ENCODE data around the gene SLC9C1. TPM values are rescaled to one million over a fixed set of nuclear protein-coding genes. Genes with fewer than 3 reads are reported as not detected.
A peak's percentile ranks its signal among the peaks of the same experiment; 100 is the strongest.

Gene SLC9C1
- total RNA-seq, 2 experiments from 2014 or later, result not detected

DNA sequence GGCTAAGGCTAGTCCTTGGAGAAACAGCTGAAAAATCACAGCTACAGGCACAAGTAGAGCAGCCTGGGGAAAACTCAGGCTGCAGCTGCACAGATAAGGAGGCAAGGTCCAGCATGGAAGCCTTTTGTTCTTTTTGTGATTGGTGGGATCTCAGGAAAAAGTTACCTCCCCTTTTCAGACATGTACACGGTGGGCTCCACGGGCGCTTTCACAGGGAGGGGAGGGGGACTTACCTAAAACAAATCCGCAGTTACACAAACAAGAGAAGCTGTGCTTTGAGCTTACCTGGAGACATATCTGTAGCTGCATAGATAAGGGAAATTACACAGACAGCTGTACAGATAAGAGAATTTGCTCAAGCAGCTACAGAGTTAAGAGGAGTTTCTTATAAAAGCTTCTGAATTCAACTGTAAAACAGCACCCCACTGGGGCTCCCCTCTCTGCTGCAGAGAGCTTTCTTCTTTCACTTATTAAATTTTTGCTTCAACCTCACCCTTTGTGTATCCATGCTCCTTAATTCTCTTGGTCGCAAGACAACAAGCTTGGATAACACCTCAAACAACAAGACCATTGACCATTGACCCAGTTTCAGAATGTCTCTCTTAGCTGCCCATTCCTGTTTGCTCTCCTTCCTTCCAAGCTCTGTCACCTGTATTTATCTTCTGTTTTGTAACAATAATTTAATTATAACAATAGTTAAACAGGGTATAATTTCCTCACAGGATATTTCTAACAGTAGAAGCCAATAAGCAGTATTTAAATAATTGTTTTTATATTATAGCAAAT, 28.0 kb upstream of the SLC9C1 start:
- H3K27ac Mint-ChIP-seq, result no peak overlapping the region
- no peak overlapping the region for H3K4me3 Mint-ChIP-seq
- H3K9me3 Mint-ChIP-seq, result no peaks in the 10 kb centered on the region
- DNase-seq, result no peak
- no peak for ATAC-seq (ENCODE audit: low read depth)
- H3K36me3 Mint-ChIP-seq, result peaks cover 2% of the 10 kb centered on the region
- peaks cover 8% of the 10 kb centered on the region for H3K27me3 Mint-ChIP-seq
- POLR2A ChIA-PET, result no interaction called here
- peaks cover 5% of the 10 kb centered on the region for H3K4me1 Mint-ChIP-seq

DNA sequence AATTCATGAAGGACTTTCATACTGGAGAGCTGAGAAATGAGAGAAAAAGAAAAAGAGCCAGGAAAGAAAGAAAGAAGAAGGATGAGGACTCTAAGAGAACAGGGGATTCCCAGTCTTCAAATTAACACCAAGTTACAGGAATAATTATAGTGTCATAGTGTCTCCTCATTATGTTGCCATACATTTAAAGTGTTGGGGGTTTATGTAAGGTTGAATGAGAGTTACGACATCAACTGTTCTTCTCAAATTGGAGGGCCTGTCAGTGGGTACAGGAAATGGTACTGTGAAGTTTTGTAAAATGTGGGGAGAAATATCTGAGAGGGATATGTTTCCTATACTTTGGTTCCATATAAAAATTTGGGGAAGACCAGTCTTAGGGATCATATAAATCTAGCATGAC, 26.7 kb upstream of the SLC9C1 start:
- Mint-ChIP-seq H3K27ac (no peak overlapping the region), H3K4me1 (peaks cover 5% of the 10 kb centered on the region), H3K9me3 (peaks cover 4% of the 10 kb centered on the region), H3K4me3 (no peak overlapping the region), H3K36me3 (peaks cover 3% of the 10 kb centered on the region), H3K27me3 (peaks cover 8% of the 10 kb centered on the region)
- ATAC-seq (ENCODE audit: low read depth), result no peak
- no peak for DNase-seq
- POLR2A ChIA-PET, result no interaction called here

DNA sequence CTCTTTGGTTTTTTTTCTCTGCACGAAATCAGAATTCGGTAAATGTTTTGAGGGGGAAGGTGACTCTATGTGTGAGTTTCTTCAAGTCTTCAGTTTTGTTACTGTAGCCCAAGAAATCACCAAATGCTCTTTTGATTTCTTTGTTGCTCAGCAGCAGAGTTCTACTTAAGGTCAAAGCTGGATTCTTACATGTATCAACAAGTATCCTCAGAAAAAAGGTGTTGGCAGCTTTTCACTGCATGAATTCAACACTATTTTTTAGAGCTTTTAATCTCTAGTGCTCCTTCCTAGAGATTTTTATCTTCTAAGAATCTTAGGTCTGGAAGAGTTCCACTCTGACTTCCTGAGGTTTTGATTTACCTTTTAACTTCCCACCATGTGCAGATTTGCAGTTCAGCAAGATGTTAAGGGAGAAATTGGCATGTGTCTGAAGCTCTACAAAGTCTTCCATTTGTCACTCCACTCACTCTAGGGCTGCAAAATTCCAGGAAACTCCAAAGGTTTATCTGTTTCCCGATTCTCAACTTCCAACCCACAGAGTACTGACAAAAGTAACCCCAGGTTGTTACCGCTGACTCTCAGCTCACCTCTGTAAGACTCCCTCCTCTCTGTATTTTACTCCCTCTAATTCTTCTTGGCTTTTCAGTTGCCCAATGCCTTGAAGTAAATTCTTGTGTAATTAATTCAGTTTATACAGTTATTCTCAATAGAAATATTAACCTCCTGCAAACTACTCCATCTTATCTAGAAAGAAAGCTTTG, 25.7 kb upstream of the SLC9C1 start:
- Mint-ChIP-seq H3K36me3 (peaks cover 5% of the 10 kb centered on the region), H3K27me3 (peaks cover 8% of the 10 kb centered on the region), H3K9me3 (peaks cover 7% of the 10 kb centered on the region), H3K27ac (no peak overlapping the region), H3K4me1 (peaks cover 5% of the 10 kb centered on the region), H3K4me3 (no peak overlapping the region)
- ATAC-seq (ENCODE audit: low read depth) (no peak), DNase-seq (no peak)
- POLR2A ChIA-PET, result no interaction called here

DNA sequence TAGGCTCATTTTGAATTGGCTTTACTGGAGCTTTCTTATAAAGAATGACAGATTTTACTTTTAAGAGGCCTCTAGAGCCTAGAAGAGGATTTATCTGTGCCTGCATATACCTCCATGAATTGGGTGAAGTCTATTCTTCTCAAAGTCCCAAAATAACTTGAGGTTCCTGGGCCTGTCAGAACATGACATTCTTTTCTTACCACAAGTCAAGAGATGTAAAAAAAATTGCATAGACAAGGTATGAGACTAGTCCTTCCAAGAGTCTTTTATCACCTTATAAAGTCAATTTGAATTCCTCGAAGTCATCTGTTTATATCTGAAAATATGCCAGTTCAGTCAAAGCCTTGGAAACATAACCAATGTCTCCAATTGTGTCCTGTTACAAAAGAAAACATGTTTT, 21.8 kb upstream of the SLC9C1 start:
- no peak overlapping the region for H3K27ac Mint-ChIP-seq
- POLR2A ChIA-PET, result no interaction called here
- peaks cover 3% of the 10 kb centered on the region for H3K4me1 Mint-ChIP-seq
- ATAC-seq (ENCODE audit: low read depth) (no peak), DNase-seq (no peak)
- peaks cover 7% of the 10 kb centered on the region for H3K9me3 Mint-ChIP-seq
- H3K4me3 Mint-ChIP-seq, result no peak overlapping the region
- H3K27me3 Mint-ChIP-seq, result peaks cover 3% of the 10 kb centered on the region
- H3K36me3 Mint-ChIP-seq, result peaks cover 5% of the 10 kb centered on the region

DNA sequence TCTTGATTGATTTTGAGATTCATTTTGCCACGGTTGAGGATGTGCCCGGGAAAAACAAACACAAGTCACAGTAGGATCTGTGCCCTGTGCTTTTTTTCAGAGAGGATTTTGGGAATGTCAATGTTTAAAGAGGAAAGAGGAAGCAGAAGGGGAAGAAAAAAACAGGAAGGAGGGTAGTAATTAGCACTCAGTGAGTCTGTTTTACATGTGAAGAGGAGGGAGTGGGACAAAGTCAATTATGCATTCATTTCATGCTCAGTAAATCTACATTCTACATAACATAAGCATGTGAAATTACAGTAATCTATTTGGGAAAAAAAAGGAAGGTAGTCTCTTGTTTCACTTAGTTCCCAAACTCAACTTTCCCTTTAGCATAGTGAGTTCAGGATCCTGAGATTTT, 20.6 kb upstream of the SLC9C1 start:
- Mint-ChIP-seq H3K36me3 (peaks cover 5% of the 10 kb centered on the region), H3K4me3 (no peak overlapping the region), H3K27me3 (peaks cover 3% of the 10 kb centered on the region), H3K9me3 (peaks cover 7% of the 10 kb centered on the region), H3K4me1 (no peaks in the 10 kb centered on the region), H3K27ac (no peak overlapping the region)
- POLR2A ChIA-PET, result no interaction called here
- DNase-seq (no peak), ATAC-seq (ENCODE audit: low read depth) (no peak)

DNA sequence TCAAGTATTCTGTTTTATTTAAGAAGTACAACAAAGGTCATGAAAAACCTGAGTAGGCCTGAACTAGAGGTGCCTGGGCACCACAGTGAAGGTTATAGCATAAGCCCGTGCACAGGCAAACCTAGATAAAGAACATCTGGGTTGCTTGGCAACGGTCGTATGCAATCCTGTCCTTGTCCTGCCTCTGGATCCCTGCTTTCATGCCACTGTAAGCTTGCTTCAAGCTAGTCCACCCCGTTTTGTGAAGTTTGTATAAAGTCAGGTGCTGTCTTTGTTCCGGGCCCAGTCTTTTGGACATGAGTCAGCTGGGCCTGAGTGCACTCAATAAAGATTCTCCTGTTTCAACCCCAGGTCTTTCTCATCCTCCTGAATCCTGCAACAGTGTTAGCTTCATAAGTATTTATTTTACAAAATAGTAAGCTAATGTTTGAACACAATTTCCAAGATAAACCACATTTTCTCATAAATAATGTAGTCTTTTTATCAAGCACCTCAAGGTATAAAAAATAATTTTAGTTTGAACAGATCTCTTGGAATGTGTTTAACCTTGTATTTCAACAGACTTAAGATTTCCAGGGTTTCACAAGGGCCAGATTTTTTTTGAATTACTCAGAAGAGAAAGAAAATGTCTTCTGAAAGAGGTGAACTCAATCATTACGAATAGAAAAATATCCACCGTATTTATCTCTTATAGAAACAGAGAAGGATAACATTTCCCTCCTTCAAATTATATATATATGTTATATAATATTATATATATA, 14.3 kb upstream of the SLC9C1 start:
- ATAC-seq (ENCODE audit: low read depth) (no peak), DNase-seq (no peak)
- Mint-ChIP-seq H3K27me3 (peaks cover 3% of the 10 kb centered on the region), H3K4me1 (no peaks in the 10 kb centered on the region), H3K4me3 (no peak overlapping the region), H3K36me3 (no peaks in the 10 kb centered on the region), H3K27ac (no peak overlapping the region), H3K9me3 (no peaks in the 10 kb centered on the region)
- POLR2A ChIA-PET, result no interaction called here

DNA sequence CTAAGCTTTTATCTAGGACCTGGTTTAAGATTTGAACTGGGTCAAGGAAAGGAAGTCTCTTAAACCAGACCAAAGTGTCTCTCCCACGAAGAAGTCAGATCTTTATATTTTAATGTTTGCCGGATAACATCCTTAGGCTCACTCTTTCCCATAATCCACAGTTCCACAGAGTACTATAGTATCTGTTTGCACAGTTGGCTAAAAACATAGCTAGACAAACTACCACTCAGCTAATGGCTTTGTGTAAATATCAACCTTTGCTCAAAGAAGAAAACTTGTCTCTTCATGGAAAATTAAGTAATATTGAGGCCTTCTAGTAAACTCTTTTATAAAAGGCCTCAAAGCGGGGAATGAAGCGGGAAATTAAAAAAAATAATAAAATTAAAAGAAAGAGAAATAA, 13.5 kb upstream of the SLC9C1 start:
- POLR2A ChIA-PET, result no interaction called here
- no peaks in the 10 kb centered on the region for H3K9me3 Mint-ChIP-seq
- H3K4me1 Mint-ChIP-seq, result no peaks in the 10 kb centered on the region
- ATAC-seq (ENCODE audit: low read depth), result no peak
- DNase-seq, result no peak
- no peaks in the 10 kb centered on the region for H3K36me3 Mint-ChIP-seq
- peaks cover 3% of the 10 kb centered on the region for H3K27me3 Mint-ChIP-seq
- no peak overlapping the region for H3K4me3 Mint-ChIP-seq
- no peak overlapping the region for H3K27ac Mint-ChIP-seq

DNA sequence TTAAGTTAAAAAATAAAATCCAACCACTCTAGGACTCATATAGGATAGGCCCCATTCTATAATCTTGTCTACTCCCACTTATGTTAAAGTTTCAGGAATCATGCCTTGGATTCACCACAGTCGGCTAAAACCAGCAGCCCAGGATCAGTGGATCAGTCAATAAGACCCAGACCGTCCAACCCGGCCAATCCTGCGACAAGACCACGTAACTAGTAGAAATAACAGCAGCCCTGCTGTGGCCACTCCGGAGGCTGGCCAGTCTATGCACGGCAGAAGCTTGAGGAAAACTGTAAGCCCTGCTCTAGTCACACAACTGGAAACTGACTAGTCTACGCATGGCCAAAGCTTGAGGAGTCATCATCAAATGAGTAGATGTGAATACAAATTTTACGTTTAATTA, 12.8 kb upstream of the SLC9C1 start:
- H3K4me3 Mint-ChIP-seq, result no peak overlapping the region
- ATAC-seq (ENCODE audit: low read depth), result no peak
- no peaks in the 10 kb centered on the region for H3K4me1 Mint-ChIP-seq
- POLR2A ChIA-PET, result no interaction called here
- H3K9me3 Mint-ChIP-seq, result no peaks in the 10 kb centered on the region
- DNase-seq, result no peak
- H3K36me3 Mint-ChIP-seq, result no peaks in the 10 kb centered on the region
- H3K27me3 Mint-ChIP-seq, result peaks cover 3% of the 10 kb centered on the region
- H3K27ac Mint-ChIP-seq, result no peak overlapping the region

DNA sequence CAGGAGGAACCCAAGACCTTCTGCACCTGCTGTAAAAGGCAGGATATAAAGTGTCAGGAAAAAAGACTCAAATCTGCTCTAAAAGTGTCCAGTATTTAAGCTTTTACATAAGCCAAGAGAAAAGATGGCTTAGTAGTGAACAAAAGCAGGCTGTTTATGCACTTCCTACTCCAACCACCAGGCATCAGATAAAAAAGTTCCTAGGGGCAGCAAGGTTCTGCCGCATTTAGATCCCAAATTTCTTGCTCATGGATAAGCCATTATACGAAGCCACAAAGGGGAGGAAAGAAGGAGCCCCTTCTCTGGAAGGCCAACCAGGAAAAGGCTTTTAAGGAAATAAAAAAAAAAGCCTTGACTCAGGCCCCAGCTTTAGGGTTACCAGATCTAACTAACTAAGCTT, 10.6 kb upstream of the SLC9C1 start:
- DNase-seq, result no peak
- Mint-ChIP-seq H3K27me3 (no peaks in the 10 kb centered on the region), H3K9me3 (no peaks in the 10 kb centered on the region), H3K4me1 (no peaks in the 10 kb centered on the region), H3K36me3 (no peaks in the 10 kb centered on the region), H3K4me3 (no peak overlapping the region), H3K27ac (no peak overlapping the region)
- POLR2A ChIA-PET, result interaction anchor here (2.5 kb wide), 1 partner anchor 11 kb away, joined by 11 read pairs; the partner anchor contains the start of gene SLC9C1
- ATAC-seq (ENCODE audit: low read depth), result no peak

DNA sequence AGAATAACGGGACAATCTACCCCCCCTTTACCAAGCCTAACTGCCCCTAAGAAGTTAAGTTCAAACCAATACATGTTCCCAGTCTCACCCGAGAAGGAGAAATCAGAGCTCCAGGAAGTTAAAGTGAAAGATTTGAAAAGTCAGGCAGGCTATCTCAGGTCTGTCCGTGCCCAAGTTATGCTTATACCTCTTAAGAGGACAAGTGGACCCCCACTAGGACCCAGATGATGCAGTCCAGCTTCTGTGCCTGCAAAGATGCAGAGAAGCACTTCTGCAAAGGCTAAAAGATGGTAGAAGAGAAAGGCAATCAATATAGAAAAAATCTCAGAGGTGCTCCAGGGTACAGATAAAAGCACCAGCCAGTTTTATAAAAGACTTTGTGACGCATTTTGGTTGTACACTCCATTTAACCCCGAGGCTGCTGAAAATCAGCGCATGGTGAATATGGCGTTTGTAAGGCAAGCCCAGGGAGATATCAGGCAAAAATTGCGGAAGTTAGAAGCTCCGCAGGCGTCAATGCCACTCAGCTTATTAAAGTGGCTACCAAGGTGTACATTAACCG, 9.8 kb upstream of the SLC9C1 start:
- peak; percentile 51 for ATAC-seq (ENCODE audit: low read depth)
- POLR2A ChIA-PET, result interaction anchor here (0.9 to 2.5 kb wide), 2 partner anchors 10 to 195 kb away, joined by 3 to 11 read pairs; partner anchors contain the start of gene SLC9C1
- Mint-ChIP-seq H3K4me3 (no peak overlapping the region), H3K4me1 (peaks cover under 1% of the 10 kb centered on the region), H3K27ac (no peak overlapping the region), H3K27me3 (no peaks in the 10 kb centered on the region), H3K9me3 (no peaks in the 10 kb centered on the region), H3K36me3 (no peaks in the 10 kb centered on the region)
- no peak for DNase-seq

DNA sequence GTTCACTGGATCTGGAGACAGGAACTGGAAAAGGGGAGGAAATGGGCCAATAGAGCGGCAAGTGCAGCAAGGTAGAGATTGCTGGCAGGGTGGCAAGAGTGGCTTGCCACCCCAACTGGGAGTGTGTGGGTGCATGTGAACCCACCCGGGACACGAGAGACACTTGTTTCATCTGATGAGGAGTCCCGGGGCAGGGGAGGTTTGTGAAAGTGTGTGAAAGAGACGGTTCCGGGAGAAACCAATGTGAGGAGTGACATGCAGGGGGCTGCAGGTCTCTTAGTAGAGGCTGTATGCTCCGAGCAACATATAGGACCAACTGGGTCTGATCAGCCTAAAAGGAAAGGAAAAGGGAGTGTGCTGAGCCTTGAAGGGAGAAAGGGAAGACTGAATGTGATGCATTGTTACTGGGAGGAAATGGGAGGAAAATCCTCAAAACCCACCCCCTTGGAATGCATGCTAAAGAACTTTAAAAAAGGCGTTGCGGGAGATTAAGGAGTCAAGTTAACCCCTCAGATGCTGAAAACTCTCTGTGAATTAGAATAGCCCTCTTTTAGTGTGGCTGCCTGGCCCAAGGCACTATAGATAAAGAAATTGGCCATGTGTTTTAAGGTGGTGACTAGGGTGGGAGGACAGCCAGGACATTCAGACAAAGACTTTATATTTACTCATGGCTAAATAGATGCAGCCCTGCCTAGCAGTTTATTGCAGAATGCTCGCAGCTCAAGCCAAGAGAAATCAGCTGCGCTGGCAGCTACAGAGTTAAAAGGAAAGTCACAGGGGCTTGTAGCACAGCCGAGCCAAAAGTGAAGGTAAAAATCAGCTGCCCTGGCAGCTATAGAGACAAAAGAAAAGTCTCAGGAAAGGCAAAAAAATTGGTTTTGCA, 9.1 kb upstream of the SLC9C1 start:
- Mint-ChIP-seq H3K36me3 (no peaks in the 10 kb centered on the region), H3K4me1 (peaks cover 7% of the 10 kb centered on the region), H3K4me3 (no peak overlapping the region), H3K27me3 (no peaks in the 10 kb centered on the region), H3K9me3 (no peaks in the 10 kb centered on the region), H3K27ac (no peak overlapping the region)
- POLR2A ChIA-PET, result interaction anchor here (0.9 to 2.5 kb wide), 2 partner anchors 9 to 195 kb away, joined by 3 to 11 read pairs; partner anchors contain the start of gene SLC9C1
- ATAC-seq (ENCODE audit: low read depth) (peak; percentile 60), DNase-seq (no peak)

DNA sequence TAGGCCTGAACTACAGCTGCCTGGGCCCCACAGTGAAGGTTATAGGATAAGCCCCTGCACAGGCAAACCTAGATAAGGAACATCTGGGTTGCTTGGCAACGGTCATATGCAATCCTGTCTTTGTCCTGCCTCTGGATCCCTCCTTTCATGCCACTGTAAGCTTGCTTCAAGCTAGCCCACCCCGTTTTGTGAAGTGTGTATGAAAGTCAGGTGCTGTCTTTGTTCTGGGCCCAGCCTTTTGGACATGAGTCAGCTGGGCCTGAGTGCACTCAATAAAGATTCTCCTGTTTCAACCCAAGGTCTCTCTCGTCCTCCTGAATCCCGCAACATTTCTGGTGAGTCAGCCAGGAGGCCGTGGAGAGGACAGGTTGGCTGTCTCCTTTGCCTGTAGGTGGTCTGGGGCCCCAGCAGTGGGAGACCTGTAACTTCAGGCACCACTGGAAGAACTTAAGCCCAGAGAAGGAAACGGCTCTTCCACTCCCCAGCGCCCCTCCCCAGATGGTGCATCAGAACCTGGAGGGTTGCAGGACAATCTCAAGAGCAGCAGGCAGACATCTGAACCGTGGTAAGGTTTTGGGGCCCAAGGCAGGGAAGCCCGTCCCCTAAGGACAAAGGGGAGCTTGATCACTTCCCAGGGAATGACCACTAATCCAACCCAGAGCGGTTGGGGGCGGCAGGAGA, 8.3 kb upstream of the SLC9C1 start:
- Mint-ChIP-seq H3K36me3 (no peaks in the 10 kb centered on the region), H3K27ac (no peak overlapping the region), H3K9me3 (no peaks in the 10 kb centered on the region), H3K27me3 (no peaks in the 10 kb centered on the region), H3K4me3 (no peak overlapping the region), H3K4me1 (peaks cover 13% of the 10 kb centered on the region)
- ATAC-seq (ENCODE audit: low read depth) (no peak), DNase-seq (no peak)
- POLR2A ChIA-PET, result no interaction called here
